Stimulated activated CD8-positive, alpha-beta memory T cell treated with anti-CD3 and anti-CD28 coated beads, Interleukin-15, amount 100 ng/mL, for 1 hour (primary cell): ENCODE results near the gene CD44.

Experiments used
- DNase-seq: peaks from one replicate; pipeline ENCODE4 v3.0.0-alpha.2; 2020; ENCODE audit warnings: low read depth

CD44 gene

GRCh38 chr11:35237860-35238715, 99.1 kb downstream of the CD44 start:
- DNase-seq = no peak

DNA sequence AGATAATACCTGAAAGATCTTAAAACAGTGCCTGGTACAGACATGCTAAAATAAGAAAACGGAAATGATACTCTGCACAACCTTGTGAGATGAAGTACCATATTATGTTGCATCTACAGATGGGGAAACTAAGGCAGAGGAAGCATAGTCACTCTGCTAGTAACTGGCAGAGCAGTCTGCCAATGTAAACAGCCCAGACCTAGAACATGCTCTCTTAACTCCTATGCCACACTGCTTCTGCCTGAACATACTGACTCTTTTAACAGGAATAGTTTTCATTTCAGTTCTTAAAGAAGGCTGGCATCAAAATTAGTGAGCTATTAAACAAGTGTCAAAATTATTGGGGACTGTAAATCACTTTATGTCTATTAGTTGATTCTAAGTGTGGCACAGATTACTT, 99.9 kb downstream of the CD44 start:
- DNase-seq = no peak

GRCh38 chr11:35239471-35240075, 100.6 kb downstream of the CD44 start:
- DNase-seq = no peak

GRCh38 chr11:35241083-35241482, 102.1 kb downstream of the CD44 start:
- DNase-seq = no peak

DNA sequence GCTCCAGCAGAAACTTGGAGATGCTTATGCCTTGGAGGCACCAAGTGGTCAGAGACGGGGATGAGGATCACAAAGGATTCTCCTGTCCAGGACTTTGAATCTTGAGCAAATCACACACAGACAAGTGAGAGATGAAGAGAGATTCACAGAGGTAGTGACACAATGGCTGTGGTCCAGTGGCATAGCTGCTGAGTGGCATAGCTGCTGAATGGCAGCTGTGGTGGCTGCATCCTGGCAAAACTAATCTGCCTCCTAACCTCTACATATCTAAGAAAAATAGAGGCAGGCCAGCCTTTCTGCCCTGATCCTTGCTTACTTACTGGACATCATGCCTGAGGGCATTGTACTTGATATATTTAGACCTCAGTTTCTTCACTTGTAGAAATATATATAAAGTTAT, 102.6 kb downstream of the CD44 start:
- DNase-seq = no peak

DNA sequence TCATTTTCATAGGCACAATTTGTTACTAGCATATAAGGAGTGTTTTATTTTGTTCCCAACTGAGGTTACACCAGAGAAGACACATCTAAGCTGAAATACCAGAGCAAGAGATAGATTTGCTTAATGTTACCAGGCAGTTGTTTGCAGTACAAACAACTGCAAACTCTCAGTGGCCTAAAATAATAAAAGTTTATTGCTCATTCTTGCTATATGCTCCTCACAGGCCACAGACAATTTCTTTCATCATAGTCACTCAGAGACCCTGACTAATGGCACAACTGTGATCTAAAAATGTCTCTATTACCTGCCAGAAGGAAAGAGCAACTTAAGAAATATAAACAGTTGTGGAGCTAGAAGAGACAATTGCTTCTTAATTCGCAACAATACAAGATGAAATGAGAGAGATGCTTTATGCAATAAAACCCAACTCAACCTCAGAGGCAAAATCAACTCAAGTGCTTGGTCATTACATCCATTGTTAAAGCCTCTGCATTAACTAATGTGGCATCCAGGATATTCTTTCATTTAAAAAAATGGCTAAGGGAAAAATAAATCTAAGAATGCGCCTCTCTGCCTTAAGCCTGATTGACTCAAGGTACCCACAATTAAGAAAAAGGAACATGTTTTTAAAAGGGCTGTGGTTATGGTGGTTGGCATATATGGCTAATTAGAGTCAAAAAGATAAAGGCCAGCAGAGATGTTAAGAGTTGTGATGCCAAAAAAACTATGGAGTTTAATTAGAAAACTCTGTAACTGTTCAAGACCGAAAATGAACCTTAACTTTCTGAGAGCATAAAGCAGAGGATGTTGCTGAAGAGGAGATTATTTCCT, 103.7 kb downstream of the CD44 start:
- no peak for DNase-seq

DNA sequence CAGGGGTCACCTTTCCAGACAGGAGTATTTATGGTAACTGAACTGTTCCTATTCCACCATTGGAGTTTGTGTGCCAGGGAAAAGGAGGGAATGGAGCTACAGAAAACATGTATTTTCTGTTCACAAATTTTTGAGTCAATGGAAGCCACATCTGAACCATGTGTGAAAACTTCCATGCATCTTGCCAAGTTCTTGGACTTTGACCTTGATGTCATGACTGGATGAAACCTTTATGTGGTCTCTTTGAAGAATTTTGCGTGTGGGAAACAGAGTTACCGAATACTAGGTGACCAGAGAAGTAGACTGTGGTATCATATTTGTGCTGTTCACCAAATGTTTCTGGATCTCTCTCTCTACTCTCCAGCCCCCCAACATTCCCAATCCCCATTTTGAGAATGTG, 104.8 kb downstream of the CD44 start:
- no peak for DNase-seq

- no peak for DNase-seq
These were observed 106.1 kb downstream of the CD44 start for GRCh38 chr11:35245056-35245455.

GRCh38 chr11:35245786-35246185, 106.8 kb downstream of the CD44 start:
- DNase-seq = no peak

GRCh38 chr11:35246745-35247144, 107.8 kb downstream of the CD44 start:
- no peak for DNase-seq

- no peak for DNase-seq
These were observed 108.5 kb downstream of the CD44 start for GRCh38 chr11:35247428-35247827.

GRCh38 chr11:35247863-35248262, 108.9 kb downstream of the CD44 start:
- DNase-seq = no peak

DNA sequence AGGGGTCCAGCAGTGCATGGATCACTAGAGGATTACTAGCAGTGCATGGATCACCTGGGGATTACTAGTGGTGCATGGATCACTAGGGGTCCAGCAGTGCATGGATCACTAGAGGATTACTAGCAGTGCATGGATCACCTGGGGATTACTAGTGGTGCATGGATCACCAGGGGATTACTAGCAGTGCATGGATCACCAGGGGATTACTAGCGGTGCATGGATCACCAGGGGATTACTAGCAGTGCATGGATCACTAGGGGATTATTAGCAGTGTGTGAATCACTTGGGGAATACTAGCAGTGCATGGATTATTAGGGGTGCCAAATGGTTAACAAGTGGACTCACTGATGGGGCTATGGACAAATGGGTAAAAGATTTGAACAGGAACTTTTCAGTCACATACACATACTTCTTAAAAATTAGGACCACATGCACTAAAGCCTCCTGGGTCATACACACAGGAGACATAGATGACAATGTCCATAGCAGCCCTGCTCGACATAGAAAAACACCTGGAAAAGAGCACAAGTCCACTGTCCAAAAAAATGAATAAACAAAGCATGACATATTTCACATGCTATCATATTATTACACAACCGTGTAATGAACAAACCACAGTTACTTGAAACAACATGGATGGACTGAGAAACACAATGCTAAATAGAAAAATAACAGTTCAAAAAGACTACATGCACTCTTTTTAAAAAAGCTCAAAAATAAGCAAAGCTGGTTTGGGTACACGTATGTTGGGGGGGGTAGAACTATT, 109.8 kb downstream of the CD44 start:
- no peak for DNase-seq

DNA sequence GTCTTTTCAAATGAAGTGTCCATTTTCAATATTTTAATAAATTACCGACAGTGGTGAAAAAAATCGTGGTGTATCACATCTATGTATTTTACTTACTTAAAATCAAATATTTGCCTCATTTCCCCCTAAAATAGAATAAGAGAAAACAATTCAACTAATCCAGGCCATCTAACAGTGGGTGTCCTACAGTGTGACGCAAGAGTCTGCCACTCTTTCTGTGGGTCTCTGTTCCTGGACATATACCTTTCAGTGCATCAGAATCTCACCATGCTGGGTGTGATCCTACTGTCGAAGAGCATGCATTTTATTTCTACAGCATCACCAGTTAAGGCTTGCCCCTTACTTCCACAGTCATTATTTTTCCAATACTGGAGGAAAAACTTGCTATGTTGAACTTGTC, 111.2 kb downstream of the CD44 start:
- DNase-seq = no peak

- DNase-seq = no peak
These were observed 111.7 kb downstream of the CD44 start for GRCh38 chr11:35250621-35251020.

DNA sequence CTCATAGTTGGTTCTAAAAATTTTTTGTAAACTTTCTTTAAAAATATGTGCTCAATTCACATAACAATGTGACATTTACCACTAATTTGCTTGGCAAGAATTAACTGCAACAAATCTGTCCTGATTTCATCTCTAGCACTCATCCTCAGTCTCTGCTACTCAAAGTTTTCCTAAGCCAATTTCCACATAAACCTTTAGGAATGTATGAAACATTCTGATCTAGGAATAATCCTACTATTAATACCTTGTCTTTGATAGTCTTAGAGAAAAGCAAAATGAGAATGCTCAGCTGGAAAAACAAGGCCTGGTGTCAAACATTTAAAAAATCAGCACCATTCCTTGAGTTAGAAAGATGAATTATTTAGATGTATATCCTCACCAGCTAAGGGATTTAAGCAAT, 114.3 kb downstream of the CD44 start:
- no peak for DNase-seq

- DNase-seq = no peak
These were observed 116.5 kb downstream of the CD44 start for GRCh38 chr11:35255514-35255913.

- no peak for DNase-seq
These were observed 117.3 kb downstream of the CD44 start for GRCh38 chr11:35256296-35256695.

GRCh38 chr11:35257281-35257680, 118.3 kb downstream of the CD44 start:
- DNase-seq = no peak

DNA sequence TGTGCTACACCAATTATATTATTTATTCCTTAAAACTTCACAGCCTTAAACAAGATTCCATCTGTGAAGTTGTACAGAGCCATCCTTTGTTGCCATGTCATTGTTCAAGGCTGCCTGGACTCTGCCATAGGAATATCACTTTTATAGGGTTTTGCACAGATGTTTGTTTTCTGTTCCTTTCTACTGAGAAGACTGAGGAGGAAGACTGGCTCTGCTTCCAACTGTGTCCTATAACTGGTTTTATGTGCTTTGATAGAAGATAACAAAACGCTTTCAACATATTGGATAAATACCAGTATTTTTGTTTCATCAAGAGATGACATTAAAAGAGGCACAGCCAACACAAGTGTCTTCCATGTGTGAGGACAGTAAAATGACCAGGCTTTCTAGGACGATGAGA, 120.6 kb downstream of the CD44 start:
- no peak for DNase-seq

DNA sequence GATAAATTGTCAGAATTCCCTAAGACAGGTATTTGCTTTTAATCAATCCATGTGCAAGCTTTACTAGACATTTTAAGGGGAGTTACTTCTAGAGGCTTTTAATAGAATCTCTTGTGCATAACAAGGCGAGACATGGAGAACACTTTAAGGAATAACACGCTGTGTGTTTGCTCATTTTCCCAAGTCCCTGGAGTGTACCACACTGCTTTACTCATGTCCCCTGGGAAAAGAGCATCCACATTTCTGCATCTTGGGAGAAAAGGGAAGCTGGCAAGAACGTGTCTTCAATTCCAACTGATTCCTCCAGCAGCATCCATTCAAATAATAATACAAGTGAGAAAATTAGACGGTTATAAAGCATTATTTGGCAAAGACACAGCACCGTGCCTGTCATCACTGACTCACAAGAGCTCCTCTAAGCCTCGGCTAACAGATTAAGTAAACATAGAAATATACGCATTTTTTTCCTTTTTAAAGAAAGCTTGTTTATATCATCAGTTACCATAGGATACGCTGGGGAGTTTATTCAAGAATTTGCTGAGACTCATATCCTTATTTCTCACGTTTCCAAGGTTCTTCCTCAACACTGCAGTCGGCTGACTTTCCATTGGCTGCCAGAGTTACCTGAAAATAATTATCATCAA, 121.5 kb downstream of the CD44 start:
- no peak for DNase-seq

- no peak for DNase-seq
These were observed 122.2 kb downstream of the CD44 start for GRCh38 chr11:35261197-35261596.
